Mammary epithelial cell (primary cell): ENCODE measurements around the gene ALOX5AP.

Experiments used
- EZH2 ChIP-seq: IDR thresholded peaks from 2 replicates; pipeline ENCODE4 v1.6.1; 2012; ENCODE audit warnings: low read length, inconsistent platforms, borderline replicate concordance
- TF ChIP-seq, protein P1 (sequence below), 2 donors: IDR thresholded peaks in 1 of 2; conservative IDR thresholded peaks in 1 of 2; 2 replicates each; pipeline ENCODE4 v1.5.1; 2011 to 2012; ENCODE audit warnings: inconsistent platforms in 2 of 2, low read length in 2 of 2, mild to moderate bottlenecking in 2 of 2, control low read depth in 1 of 2, low read depth in 1 of 2; ENCODE audit not compliant: insufficient read depth in 1 of 2; ENCODE audit errors: extremely low read depth in 1 of 2

- TF ChIP-seq, protein P1, sequence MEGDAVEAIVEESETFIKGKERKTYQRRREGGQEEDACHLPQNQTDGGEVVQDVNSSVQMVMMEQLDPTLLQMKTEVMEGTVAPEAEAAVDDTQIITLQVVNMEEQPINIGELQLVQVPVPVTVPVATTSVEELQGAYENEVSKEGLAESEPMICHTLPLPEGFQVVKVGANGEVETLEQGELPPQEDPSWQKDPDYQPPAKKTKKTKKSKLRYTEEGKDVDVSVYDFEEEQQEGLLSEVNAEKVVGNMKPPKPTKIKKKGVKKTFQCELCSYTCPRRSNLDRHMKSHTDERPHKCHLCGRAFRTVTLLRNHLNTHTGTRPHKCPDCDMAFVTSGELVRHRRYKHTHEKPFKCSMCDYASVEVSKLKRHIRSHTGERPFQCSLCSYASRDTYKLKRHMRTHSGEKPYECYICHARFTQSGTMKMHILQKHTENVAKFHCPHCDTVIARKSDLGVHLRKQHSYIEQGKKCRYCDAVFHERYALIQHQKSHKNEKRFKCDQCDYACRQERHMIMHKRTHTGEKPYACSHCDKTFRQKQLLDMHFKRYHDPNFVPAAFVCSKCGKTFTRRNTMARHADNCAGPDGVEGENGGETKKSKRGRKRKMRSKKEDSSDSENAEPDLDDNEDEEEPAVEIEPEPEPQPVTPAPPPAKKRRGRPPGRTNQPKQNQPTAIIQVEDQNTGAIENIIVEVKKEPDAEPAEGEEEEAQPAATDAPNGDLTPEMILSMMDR (conservative IDR thresholded peaks at IDR 0.05 in 1 of 2, IDR thresholded peaks at IDR 0.05 in 1 of 2; ENCODE audit: extremely low read depth in 1 of 2, insufficient read depth in 1 of 2, low read depth in 1 of 2, low read length in 2 of 2) = no peak
- TF ChIP-seq EZH2 = no peak
These were observed 14.7 kb downstream of the ALOX5AP start for GRCh38 chr13:30750036-30750435.
